CD14-positive monocyte (primary cell): ENCODE data around the gene LRRN2. TPM values are rescaled to one million over a fixed set of nuclear protein-coding genes. Genes with fewer than 3 reads are reported as not detected.

Experiments
- DNase-seq, 3 donors: peaks; one replicate each; pipeline ENCODE4 v3.0.0-alpha.2; 2011 to 2022
- H2AFZ ChIP-seq: 2 replicates; pipeline ENCODE4 v1.6.0; 2012; ENCODE audit warnings: mild to moderate bottlenecking, low read depth, low read length, inconsistent platforms; ENCODE audit not compliant: insufficient read depth, poor library complexity, severe bottlenecking
- H3K27ac ChIP-seq, 2 donors: 1 replicate in 1 of 2; 2 replicates in 1 of 2; pipeline ENCODE4 v1.5.1; 2012 to 2013; ENCODE audit warnings: low read length in 2 of 2, control low read depth in 1 of 2, inconsistent platforms in 1 of 2, low read depth in 1 of 2, mild to moderate bottlenecking in 1 of 2
- H3K27me3 ChIP-seq, 2 donors: one replicate each; pipeline versions ENCODE4 v1.6.0 to v1.6.1; 2011 to 2013; ENCODE audit warnings: low read length in 2 of 2; ENCODE audit not compliant: control insufficient read depth in 2 of 2, insufficient read depth in 2 of 2
- H3K36me3 ChIP-seq, 2 donors: replicated peaks in 1 of 2; 1 replicate in 1 of 2; 2 replicates in 1 of 2; pipeline versions ENCODE4 v1.5.1 to v1.6.1; 2012 to 2013; ENCODE audit warnings: low read length in 2 of 2, control low read depth in 1 of 2, inconsistent platforms in 1 of 2, mild to moderate bottlenecking in 1 of 2; ENCODE audit not compliant: insufficient read depth in 2 of 2, control insufficient read depth in 1 of 2
- H3K4me1 ChIP-seq, 2 donors: 1 replicate in 1 of 2; 2 replicates in 1 of 2; pipeline versions ENCODE4 v1.5.1 to v1.6.1; 2012 to 2013; ENCODE audit warnings: low read length in 2 of 2, control low read depth in 1 of 2, inconsistent platforms in 1 of 2, mild to moderate bottlenecking in 1 of 2, moderate library complexity in 1 of 2; ENCODE audit not compliant: insufficient read depth in 2 of 2, control insufficient read depth in 1 of 2
- H3K4me2 ChIP-seq: replicated peaks from 2 replicates; pipeline ENCODE3; 2012; ENCODE audit warnings: low read length, moderate library complexity, mild to moderate bottlenecking; ENCODE audit not compliant: poor library complexity, severe bottlenecking; ENCODE audit errors: extremely low read depth
- H3K4me3 ChIP-seq, 3 experiments: fragments of 200-600 bp in 1 of 3; sonication (generic) in 1 of 3; replicated peaks in 1 of 3; 1 replicate in 2 of 3; 2 replicates in 1 of 3; pipeline ENCODE4 v1.5.1; 2011 to 2013; ENCODE audit warnings: low read length in 3 of 3, mild to moderate bottlenecking in 3 of 3, control low read depth in 2 of 3, low read depth in 2 of 3, inconsistent platforms in 1 of 3, moderate library complexity in 1 of 3
- H3K79me2 ChIP-seq: 2 replicates; pipeline ENCODE4 v1.6.0; 2012; ENCODE audit warnings: mild to moderate bottlenecking, control low read depth, inconsistent platforms, low read length, moderate library complexity; ENCODE audit not compliant: insufficient read depth
- H3K9ac ChIP-seq: 2 replicates; pipeline ENCODE4 v1.6.0; 2017; ENCODE audit warnings: low read length, mild to moderate bottlenecking; ENCODE audit not compliant: insufficient read depth, poor library complexity, severe bottlenecking
- H3K9me3 ChIP-seq, 2 donors: replicated peaks in 1 of 2; 1 replicate in 1 of 2; 2 replicates in 1 of 2; pipeline versions ENCODE4 v1.5.1 to v1.6.1; 2012 to 2013; ENCODE audit warnings: low read length in 2 of 2, control low read depth in 1 of 2; ENCODE audit not compliant: control insufficient read depth in 1 of 2, insufficient read depth in 1 of 2
- H4K20me1 ChIP-seq: 2 replicates; pipeline ENCODE4 v1.6.0; 2012; ENCODE audit warnings: mild to moderate bottlenecking, low read length, control low read depth, moderate library complexity; ENCODE audit not compliant: insufficient read depth
- H3K27ac Mint-ChIP-seq, 7 donors: one replicate each; pipeline ENCODE4 v1.8.0; 2020; ENCODE audit warnings: mild to moderate bottlenecking in 7 of 7, mixed read lengths in 7 of 7, moderate library complexity in 6 of 7, inconsistent platforms in 2 of 7
- H3K27me3 Mint-ChIP-seq, 3 donors: one replicate each; pipeline ENCODE4 v1.8.0; 2021 to 2022; ENCODE audit warnings: low read depth in 3 of 3, mild to moderate bottlenecking in 3 of 3, mixed read lengths in 3 of 3, moderate library complexity in 3 of 3, inconsistent platforms in 1 of 3
- H3K36me3 Mint-ChIP-seq, 2 donors: one replicate each; pipeline ENCODE4 v1.8.0; 2020; ENCODE audit warnings: mixed read lengths in 2 of 2, inconsistent platforms in 1 of 2, mild to moderate bottlenecking in 1 of 2
- H3K4me1 Mint-ChIP-seq: one replicate; pipeline ENCODE4 v1.8.0; 2020; ENCODE audit warnings: mild to moderate bottlenecking, mixed read lengths
- H3K4me3 Mint-ChIP-seq, 2 donors: one replicate each; pipeline ENCODE4 v1.8.0; 2020; ENCODE audit warnings: mild to moderate bottlenecking in 2 of 2, mixed read lengths in 2 of 2, moderate library complexity in 1 of 2
- H3K9me3 Mint-ChIP-seq, 7 donors: one replicate each; pipeline ENCODE4 v1.8.0; 2020 to 2022; ENCODE audit warnings: mixed read lengths in 7 of 7, mild to moderate bottlenecking in 6 of 7, moderate library complexity in 6 of 7, inconsistent platforms in 2 of 7
- WGBS: methylation state at CpG from one replicate; pipeline ENCODE4 v1.1.5; 2013; ENCODE audit warnings: missing lambda C conversion rate; ENCODE audit not compliant: insufficient coverage; 5-methylcytosine and 5-hydroxymethylcytosine counted together
- intact Hi-C, 2 donors: fragments of 100-400 bp; cut with micrococcal nuclease; formaldehyde crosslinking; loops; one replicate each; pipeline versions ENCODE4 v1.15.0 to v1.15.1; 2023
- polyA plus RNA-seq, 3 donors: library from polyadenylated mRNA; depleted of rRNA in 1 of 3; unstranded in 2 of 3; stranded (reverse) in 1 of 3; fragments of 300-500 nt in 2 of 3; fragments of >200 nt in 1 of 3; fragmentation: Illumina TruSeq in 2 of 3; gene quantifications; 1 replicate in 2 of 3; 2 replicates in 1 of 3; pipeline ENCODE4 v1.2.3, GENCODE V29; 2012 to 2021
- TF ChIP-seq, protein P1 (sequence below): fragments of 200-600 bp; IDR thresholded peaks from one replicate; pipeline ENCODE4 v1.8.0; 2022; ENCODE audit warnings: antibody characterized with exemption, mild to moderate bottlenecking

The LRRN2 gene
- polyA plus RNA-seq, 3 donors = not detected

- Histone ChIP-seq H3K4me2 (no peak overlapping the region), H3K4me1 (no peaks in the 10 kb centered on the region), H3K4me3 (no peak overlapping the region), H3K9ac (no peak overlapping the region), H3K36me3 (no peaks in the 10 kb centered on the region), H3K27ac (no peak overlapping the region), H3K79me2 (no peaks in the 10 kb centered on the region), H4K20me1 (no peaks in the 10 kb centered on the region), H3K9me3 (no peaks in the 10 kb centered on the region), H3K27me3 (no peaks in the 10 kb centered on the region), H2AFZ (no peak overlapping the region)
- WGBS = 85% methylated on average over 8 of the region's 8 CpGs
- DNase-seq = no peak
- intact Hi-C loops = no loop called here
- TF ChIP-seq, protein P1, sequence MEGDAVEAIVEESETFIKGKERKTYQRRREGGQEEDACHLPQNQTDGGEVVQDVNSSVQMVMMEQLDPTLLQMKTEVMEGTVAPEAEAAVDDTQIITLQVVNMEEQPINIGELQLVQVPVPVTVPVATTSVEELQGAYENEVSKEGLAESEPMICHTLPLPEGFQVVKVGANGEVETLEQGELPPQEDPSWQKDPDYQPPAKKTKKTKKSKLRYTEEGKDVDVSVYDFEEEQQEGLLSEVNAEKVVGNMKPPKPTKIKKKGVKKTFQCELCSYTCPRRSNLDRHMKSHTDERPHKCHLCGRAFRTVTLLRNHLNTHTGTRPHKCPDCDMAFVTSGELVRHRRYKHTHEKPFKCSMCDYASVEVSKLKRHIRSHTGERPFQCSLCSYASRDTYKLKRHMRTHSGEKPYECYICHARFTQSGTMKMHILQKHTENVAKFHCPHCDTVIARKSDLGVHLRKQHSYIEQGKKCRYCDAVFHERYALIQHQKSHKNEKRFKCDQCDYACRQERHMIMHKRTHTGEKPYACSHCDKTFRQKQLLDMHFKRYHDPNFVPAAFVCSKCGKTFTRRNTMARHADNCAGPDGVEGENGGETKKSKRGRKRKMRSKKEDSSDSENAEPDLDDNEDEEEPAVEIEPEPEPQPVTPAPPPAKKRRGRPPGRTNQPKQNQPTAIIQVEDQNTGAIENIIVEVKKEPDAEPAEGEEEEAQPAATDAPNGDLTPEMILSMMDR = no peak
- peaks cover 1 to 5% (median 2%) of the 10 kb centered on the region in 3 donors for H3K27me3 Mint-ChIP-seq
- no peak overlapping the region for H3K27ac Mint-ChIP-seq
- no peaks in the 10 kb centered on the region for H3K36me3 Mint-ChIP-seq
- H3K4me3 Mint-ChIP-seq = no peak overlapping the region
- peaks cover 0 to 5% (median 0%) of the 10 kb centered on the region in 7 donors for H3K9me3 Mint-ChIP-seq
- no peaks in the 10 kb centered on the region for H3K4me1 Mint-ChIP-seq
These were observed 37.7 kb upstream of the LRRN2 start for GRCh38 chr1:204723131-204723787.

DNA sequence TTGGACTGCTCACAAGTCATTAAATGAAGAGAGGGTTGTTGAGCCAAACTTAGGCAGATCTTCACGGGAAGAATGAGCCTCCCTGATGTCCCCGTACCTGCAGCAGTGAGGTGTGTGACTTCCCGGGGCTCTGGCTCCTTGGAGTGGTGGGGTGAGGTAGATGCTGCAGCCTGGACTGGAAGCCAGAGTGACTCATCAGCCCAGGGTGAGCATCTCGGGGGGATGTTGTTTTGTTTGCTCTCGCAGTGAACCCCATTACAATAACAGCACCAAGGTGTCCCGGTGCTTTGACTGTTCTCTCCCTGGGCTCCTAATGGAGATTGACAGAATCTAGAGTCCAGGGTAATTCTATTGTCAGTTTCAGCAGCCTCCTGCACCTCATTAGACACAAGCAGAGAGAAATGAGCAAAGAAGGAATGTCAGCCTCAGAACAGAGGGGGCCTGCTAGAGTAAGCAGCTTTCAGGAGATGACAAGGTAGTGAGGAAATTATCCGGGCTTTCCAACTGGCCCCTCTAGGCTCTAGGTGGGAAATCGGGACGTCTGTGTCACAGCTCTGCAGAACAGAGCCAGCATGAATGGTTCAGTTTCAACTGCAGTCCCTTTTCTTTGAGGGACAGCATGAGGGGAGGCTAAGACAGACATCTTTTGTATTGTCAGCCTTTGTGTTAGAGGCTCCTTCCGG lies 36.0 kb upstream of the LRRN2 start:
- Histone ChIP-seq H3K27me3 (no peaks in the 10 kb centered on the region), H3K9me3 (no peaks in the 10 kb centered on the region), H3K36me3 (no peaks in the 10 kb centered on the region), H3K4me3 (no peak overlapping the region), H3K79me2 (no peaks in the 10 kb centered on the region), H3K4me1 (no peaks in the 10 kb centered on the region), H3K27ac (no peak overlapping the region), H2AFZ (no peak overlapping the region), H3K9ac (no peak overlapping the region), H3K4me2 (no peak overlapping the region), H4K20me1 (no peaks in the 10 kb centered on the region)
- 82% methylated on average over 5 of the region's 10 CpGs for WGBS
- H3K27me3 Mint-ChIP-seq = peaks cover 2 to 5% (median 3%) of the 10 kb centered on the region in 3 donors
- H3K36me3 Mint-ChIP-seq = no peaks in the 10 kb centered on the region
- TF ChIP-seq, protein P1 = no peak
- no peak overlapping the region for H3K27ac Mint-ChIP-seq
- DNase-seq = no peak
- intact Hi-C loops = no loop called here
- no peak overlapping the region for H3K4me3 Mint-ChIP-seq
- H3K4me1 Mint-ChIP-seq = no peaks in the 10 kb centered on the region
- peaks cover 0 to 5% (median 0%) of the 10 kb centered on the region in 7 donors for H3K9me3 Mint-ChIP-seq
